GM12872 (cell line): ENCODE measurements around the gene ITPR1.

Experiments
- CTCF ChIP-seq: IDR thresholded peaks from 3 replicates; pipeline ENCODE4 v1.5.1; 2011; ENCODE audit warnings: low read depth, mild to moderate bottlenecking, low read length, moderate library complexity; ENCODE audit not compliant: insufficient read depth

ITPR1 gene

GRCh38 chr3:4773583-4773982, 280.4 kb downstream of the ITPR1 start:
- no peak for TF ChIP-seq CTCF

- no peak for TF ChIP-seq CTCF
Measured at GRCh38 chr3:4774531-4774930, 281.4 kb downstream of the ITPR1 start.

GRCh38 chr3:4776399-4776979, 283.3 kb downstream of the ITPR1 start:
- TF ChIP-seq CTCF, result no peak

GRCh38 chr3:4776980-4777581, 283.9 kb downstream of the ITPR1 start:
- no peak for TF ChIP-seq CTCF

- TF ChIP-seq CTCF, result no peak
Measured at GRCh38 chr3:4778119-4778518, 285.0 kb downstream of the ITPR1 start.

GRCh38 chr3:4778740-4779139, 285.6 kb downstream of the ITPR1 start:
- TF ChIP-seq CTCF, result no peak

- no peak for TF ChIP-seq CTCF
Measured at GRCh38 chr3:4780545-4780957, 287.4 kb downstream of the ITPR1 start.
